Nephron progenitor cell (in vitro differentiated cells): ENCODE data around the gene PRDM11.
"Not testable (repeated sequence)": the region's sequence is repeated elsewhere in the genome, so short reads cannot be mapped to it uniquely, and the experiment has no call there.

Experiments
- DNase-seq: peaks from one replicate; pipeline ENCODE4 v3.0.0; 2021
- H3K27ac Mint-ChIP-seq: 2 replicates; pipeline ENCODE4 v1.8.0; 2021; ENCODE audit warnings: mild to moderate bottlenecking, moderate library complexity, mixed read lengths
- H3K27me3 Mint-ChIP-seq: 2 replicates; pipeline ENCODE4 v1.8.0; 2021; ENCODE audit warnings: mild to moderate bottlenecking, low read depth, mixed read lengths; ENCODE audit not compliant: poor library complexity
- H3K36me3 Mint-ChIP-seq: 2 replicates; pipeline ENCODE4 v1.8.0; 2021; ENCODE audit warnings: low read depth, mixed read lengths
- H3K4me1 Mint-ChIP-seq: 2 replicates; pipeline ENCODE4 v1.8.0; 2021; ENCODE audit warnings: mixed read lengths
- H3K4me3 Mint-ChIP-seq: 2 replicates; pipeline ENCODE4 v1.8.0; 2021; ENCODE audit warnings: mild to moderate bottlenecking, moderate library complexity, mixed read lengths
- H3K9me3 Mint-ChIP-seq: 2 replicates; pipeline ENCODE4 v1.8.0; 2021; ENCODE audit warnings: mild to moderate bottlenecking, moderate library complexity, mixed read lengths
- TF ChIP-seq, protein P1 (sequence below): fragments of 200-600 bp; sonication (generic); IDR thresholded peaks from 2 replicates; pipeline ENCODE4 v1.5.0; 2021; ENCODE audit warnings: antibody characterized with exemption

The PRDM11 gene

GRCh38 chr11:45245218-45246045 is 99.0 kb downstream of the PRDM11 start:
- no peaks in the 10 kb centered on the region for H3K9me3 Mint-ChIP-seq
- peaks cover 43% of the 10 kb centered on the region for H3K27me3 Mint-ChIP-seq
- no peak for DNase-seq
- no peak overlapping the region for H3K4me3 Mint-ChIP-seq
- TF ChIP-seq, protein P1, sequence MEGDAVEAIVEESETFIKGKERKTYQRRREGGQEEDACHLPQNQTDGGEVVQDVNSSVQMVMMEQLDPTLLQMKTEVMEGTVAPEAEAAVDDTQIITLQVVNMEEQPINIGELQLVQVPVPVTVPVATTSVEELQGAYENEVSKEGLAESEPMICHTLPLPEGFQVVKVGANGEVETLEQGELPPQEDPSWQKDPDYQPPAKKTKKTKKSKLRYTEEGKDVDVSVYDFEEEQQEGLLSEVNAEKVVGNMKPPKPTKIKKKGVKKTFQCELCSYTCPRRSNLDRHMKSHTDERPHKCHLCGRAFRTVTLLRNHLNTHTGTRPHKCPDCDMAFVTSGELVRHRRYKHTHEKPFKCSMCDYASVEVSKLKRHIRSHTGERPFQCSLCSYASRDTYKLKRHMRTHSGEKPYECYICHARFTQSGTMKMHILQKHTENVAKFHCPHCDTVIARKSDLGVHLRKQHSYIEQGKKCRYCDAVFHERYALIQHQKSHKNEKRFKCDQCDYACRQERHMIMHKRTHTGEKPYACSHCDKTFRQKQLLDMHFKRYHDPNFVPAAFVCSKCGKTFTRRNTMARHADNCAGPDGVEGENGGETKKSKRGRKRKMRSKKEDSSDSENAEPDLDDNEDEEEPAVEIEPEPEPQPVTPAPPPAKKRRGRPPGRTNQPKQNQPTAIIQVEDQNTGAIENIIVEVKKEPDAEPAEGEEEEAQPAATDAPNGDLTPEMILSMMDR, result no peak
- peaks cover 5% of the 10 kb centered on the region for H3K4me1 Mint-ChIP-seq
- H3K27ac Mint-ChIP-seq, result no peak overlapping the region
- H3K36me3 Mint-ChIP-seq, result no peaks in the 10 kb centered on the region

DNA sequence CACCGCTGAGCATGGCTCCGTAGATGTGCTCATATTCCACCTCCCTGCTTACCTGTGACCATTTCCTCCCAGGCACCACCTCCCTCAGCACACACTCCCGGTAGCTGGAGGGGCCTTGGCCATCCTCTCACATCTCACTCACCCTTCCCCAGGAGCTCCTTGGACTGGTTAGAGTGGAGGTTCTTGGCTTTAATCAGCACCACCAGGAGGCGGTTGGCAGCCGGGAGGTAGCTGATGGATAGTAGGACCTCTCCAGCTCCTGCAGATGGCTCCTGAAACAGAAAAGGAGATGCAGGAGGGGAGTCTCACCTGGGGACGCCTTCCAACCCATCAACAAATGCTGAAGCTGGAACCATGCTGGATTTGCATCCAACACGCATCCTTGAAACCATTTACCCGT is 99.8 kb downstream of the PRDM11 start:
- no peaks in the 10 kb centered on the region for H3K9me3 Mint-ChIP-seq
- H3K4me1 Mint-ChIP-seq, result peaks cover 5% of the 10 kb centered on the region
- DNase-seq, result no peak
- H3K27ac Mint-ChIP-seq, result no peak overlapping the region
- peaks cover 40% of the 10 kb centered on the region for H3K27me3 Mint-ChIP-seq
- no peaks in the 10 kb centered on the region for H3K36me3 Mint-ChIP-seq
- TF ChIP-seq, protein P1, result no peak
- no peak overlapping the region for H3K4me3 Mint-ChIP-seq

DNA sequence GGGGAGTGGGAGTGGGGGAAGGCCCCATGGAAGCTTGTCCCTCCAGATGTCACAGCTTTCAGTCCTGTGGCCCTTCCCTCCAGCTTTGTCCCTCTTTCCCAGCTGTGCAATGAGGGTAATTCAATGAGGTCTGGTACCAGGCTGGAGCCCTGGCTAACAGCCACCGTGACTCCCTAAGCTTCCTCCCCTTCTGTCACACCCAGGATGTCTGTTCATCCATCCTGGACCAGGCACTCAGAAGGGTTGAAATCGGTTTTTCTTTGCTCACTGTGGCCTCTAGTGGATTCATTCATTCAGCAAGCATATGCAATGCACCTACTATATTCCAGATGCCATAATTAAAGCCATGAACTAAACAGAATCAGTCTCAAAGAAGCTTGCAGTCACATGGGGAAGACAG is 101.0 kb downstream of the PRDM11 start:
- Mint-ChIP-seq H3K27me3 (peaks cover 41% of the 10 kb centered on the region), H3K27ac (no peak overlapping the region), H3K36me3 (no peaks in the 10 kb centered on the region), H3K4me1 (peaks cover 7% of the 10 kb centered on the region), H3K9me3 (no peaks in the 10 kb centered on the region), H3K4me3 (no peak overlapping the region)
- TF ChIP-seq, protein P1, result no peak
- DNase-seq, result no peak

- Mint-ChIP-seq H3K4me3 (no peak overlapping the region), H3K36me3 (no peaks in the 10 kb centered on the region), H3K27me3 (peaks cover 48% of the 10 kb centered on the region), H3K9me3 (no peaks in the 10 kb centered on the region), H3K27ac (no peak overlapping the region), H3K4me1 (peaks cover 14% of the 10 kb centered on the region)
- no peak for DNase-seq
- TF ChIP-seq, protein P1, result no peak
Measured at GRCh38 chr11:45248501-45249011, 102.1 kb downstream of the PRDM11 start.

DNA sequence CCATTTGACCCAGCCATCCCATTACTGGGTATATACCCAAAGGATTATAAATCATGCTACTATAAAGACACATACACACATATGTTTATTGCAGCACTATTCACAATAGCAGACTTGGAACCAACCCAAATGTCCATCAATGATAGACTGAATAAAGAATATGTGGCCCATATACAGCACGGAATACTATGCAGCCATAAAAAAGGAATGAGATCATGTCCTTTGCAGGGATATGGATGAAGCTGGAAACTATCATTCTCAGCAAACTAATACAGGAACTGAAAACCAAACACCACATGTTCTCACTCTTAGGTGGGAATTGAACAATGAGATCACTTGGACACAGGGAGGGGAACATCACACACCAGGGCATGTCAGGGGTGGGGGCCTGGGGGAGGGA is 102.9 kb downstream of the PRDM11 start:
- H3K27ac Mint-ChIP-seq, H3K36me3 Mint-ChIP-seq, DNase-seq, H3K4me3 Mint-ChIP-seq, H3K9me3 Mint-ChIP-seq: not testable (repeated sequence)
- peaks cover 14% of the 10 kb centered on the region for H3K4me1 Mint-ChIP-seq
- H3K27me3 Mint-ChIP-seq, result peaks cover 50% of the 10 kb centered on the region

DNA sequence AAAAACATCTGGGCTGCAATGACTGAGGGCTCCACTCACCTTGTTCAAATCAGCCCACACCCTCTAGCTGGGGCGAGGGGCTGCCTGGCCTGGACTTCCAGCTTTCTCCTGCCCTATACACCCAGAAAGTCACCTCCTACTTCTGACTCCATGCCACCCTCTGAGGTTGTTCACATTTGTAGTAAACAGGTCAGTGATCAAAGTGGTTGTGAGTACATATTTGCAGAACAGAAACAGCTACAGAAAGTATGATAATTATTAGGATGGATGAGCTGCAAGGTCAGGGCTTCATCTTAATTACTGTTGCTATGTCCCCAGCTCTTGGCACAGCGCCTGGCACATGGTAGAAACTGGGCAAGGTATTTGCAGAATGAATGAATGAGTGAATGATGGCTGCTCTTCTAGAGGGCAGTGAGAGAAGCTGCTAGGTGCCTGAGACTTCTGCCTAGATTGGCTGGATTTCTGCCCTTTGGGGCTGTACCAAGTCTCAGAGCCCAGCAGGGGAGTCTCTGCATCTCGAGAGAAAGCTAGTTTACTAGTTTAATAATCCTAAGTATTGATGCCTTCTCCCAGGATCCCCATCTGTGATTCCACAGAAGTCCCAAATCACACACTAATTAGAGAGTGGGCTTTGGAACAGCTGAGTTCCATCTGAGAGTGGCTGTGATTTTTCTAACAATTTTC is 103.7 kb downstream of the PRDM11 start:
- Mint-ChIP-seq H3K27me3 (peaks cover 57% of the 10 kb centered on the region), H3K27ac (no peak overlapping the region)

More for the DNA sequence above, 103.7 kb downstream of the PRDM11 start:
- peaks cover 11% of the 10 kb centered on the region for H3K4me1 Mint-ChIP-seq
- TF ChIP-seq, protein P1, result no peak
- no peak for DNase-seq
- no peaks in the 10 kb centered on the region for H3K36me3 Mint-ChIP-seq
- H3K9me3 Mint-ChIP-seq, result no peaks in the 10 kb centered on the region
- no peak overlapping the region for H3K4me3 Mint-ChIP-seq
